Measurements from ENCODE around the gene SAP30L. TPM values are rescaled to one million over a fixed set of nuclear protein-coding genes. Genes with fewer than 3 reads are reported as not detected.

SAP30L gene
- total and polyA plus RNA-seq, 5 experiments from 2014 or later = 20.1 to 47.3 (median 35.6) TPM

DNA sequence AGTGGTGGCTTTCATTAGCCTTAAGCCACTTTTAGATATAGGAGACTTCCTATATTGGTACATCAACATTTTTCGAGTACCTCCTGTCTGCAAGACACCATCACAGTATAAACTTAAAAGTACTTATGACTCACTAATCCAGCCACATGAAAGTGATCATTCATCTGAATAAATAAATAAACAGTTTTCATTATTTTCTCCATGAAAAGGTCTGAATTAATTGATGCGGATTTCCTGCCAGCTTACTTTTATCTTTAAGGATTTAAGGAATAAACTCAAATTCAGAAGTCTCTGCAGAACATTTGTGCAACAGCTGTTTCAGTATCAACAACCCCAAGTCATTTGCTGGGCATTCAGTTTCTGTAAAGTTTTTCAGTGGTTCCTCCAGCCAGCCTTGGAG lies 4.0 kb downstream of the SAP30L start:
- POLR2A ChIA-PET = no interaction called here
- ATAC-seq (no peak), DNase-seq (no peak)
- H3K36me3 Mint-ChIP-seq = peaks cover 0 to 45% (median 17%) of the 10 kb centered on the region in 3 donors
- peaks cover 37 to 55% (median 46%) of the 10 kb centered on the region in 4 donors for H3K4me1 Mint-ChIP-seq
- no peak overlapping the region for H3K27ac Mint-ChIP-seq
- peak overlapping the region in 3 of 10 donors; percentile 11 to 16 (median 14) for H3K4me3 Mint-ChIP-seq
- no peaks in the 10 kb centered on the region for H3K9me3 Mint-ChIP-seq
- H3K27me3 Mint-ChIP-seq = no peaks in the 10 kb centered on the region

DNA sequence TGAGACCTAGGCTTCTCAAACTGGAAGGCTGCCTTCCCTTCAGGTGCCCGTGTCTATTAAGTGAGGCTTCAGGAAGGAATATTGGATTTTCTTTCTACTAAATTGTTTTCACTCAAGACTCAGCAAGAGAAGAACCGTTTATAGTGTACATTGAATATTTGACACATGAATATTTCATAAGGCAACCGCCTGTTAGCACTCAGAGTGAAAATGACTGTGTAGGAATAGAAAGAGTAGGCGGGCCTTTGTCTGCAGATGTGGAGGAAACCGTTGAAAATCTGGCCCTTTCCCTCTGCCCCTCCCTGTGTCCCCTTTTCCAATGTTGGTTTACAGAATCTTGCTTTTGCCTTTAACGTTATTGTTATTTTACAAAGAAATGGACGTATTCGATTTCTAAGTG lies 6.2 kb downstream of the SAP30L start:
- no peaks in the 10 kb centered on the region for H3K9me3 Mint-ChIP-seq
- H3K27me3 Mint-ChIP-seq = no peaks in the 10 kb centered on the region
- DNase-seq (no peak), ATAC-seq (no peak)
- POLR2A ChIA-PET = no interaction called here
- peaks cover 26 to 40% (median 36%) of the 10 kb centered on the region in 4 donors for H3K4me1 Mint-ChIP-seq
- H3K27ac Mint-ChIP-seq = no peak overlapping the region
- no peak overlapping the region for H3K4me3 Mint-ChIP-seq
- H3K36me3 Mint-ChIP-seq = peaks cover 4 to 66% (median 32%) of the 10 kb centered on the region in 3 donors

DNA sequence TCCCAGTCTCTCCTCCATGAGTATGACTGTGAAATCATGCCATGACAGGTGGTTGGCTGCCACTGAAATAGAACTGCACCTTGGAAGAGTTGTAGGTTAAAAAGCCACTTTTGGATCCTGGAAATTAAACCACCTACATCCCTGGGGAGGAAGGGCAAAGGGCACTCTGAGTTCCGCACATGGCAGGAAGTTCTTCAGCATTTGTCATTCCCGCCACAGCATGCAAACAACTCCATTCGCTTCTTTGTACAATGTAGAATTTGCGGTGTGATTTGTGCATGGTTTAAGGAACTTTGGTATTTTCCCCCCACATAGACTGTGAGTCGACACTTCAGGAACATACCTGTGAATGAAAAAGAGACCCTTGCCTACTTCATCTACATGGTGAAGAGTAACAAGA lies 9.8 kb downstream of the SAP30L start:
- Mint-ChIP-seq H3K36me3 (peaks cover 4 to 87% (median 39%) of the 10 kb centered on the region in 3 donors), H3K27ac (peak overlapping the region in 1 of 10 donors; percentile 52), H3K4me3 (no peak overlapping the region), H3K9me3 (no peaks in the 10 kb centered on the region), H3K4me1 (peaks cover under 1 to 10% (median 7%) of the 10 kb centered on the region in 4 donors), H3K27me3 (no peaks in the 10 kb centered on the region)
- no peak for DNase-seq
- ATAC-seq = no peak
- POLR2A ChIA-PET = no interaction called here

DNA sequence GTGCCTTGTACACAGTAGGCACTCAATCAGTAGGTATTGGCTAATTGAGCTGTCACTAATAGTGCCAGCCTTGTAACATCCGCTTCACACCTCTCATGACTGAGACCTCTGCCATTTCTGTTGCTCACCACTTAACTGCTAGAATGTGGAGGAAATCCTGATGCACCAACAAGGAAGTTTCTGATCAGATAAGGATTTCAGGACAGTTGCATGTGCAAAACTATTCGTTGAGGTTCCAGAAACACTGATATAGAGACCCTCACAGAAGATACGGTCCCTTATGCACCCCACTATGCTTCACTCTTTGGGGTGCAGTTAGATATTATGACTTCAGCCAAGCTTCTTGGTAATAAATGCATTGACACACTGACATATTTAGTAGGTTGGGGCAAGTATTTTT lies 10.7 kb downstream of the SAP30L start:
- Mint-ChIP-seq H3K27ac (no peak overlapping the region), H3K36me3 (peaks cover 4 to 83% (median 39%) of the 10 kb centered on the region in 3 donors), H3K4me3 (no peak overlapping the region), H3K4me1 (peaks cover 0 to 7% (median 4%) of the 10 kb centered on the region in 4 donors), H3K27me3 (no peaks in the 10 kb centered on the region), H3K9me3 (no peaks in the 10 kb centered on the region)
- POLR2A ChIA-PET = no interaction called here
- DNase-seq = no peak
- no peak for ATAC-seq

DNA sequence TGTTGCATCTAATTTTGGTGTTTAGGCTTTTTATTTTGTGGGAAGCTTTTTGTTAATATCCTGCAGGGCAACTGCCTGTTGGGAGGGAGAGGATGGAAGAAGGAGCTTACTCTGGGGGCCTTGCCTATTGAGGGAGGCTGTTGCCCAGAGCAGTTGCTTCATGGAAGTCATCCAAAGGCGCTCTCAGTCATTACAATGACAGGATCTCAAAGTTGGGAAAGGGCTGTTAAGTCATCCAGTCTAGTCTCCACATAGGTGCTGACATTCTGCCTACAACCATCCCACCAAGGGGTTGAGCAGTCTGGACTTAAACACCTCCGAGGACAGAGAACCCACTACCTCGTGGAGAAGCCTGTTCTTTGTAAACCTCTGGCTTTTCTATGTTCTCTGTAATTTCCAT lies 13.2 kb downstream of the SAP30L start:
- Mint-ChIP-seq H3K4me1 (peaks cover 0 to 2% (median under 1%) of the 10 kb centered on the region in 4 donors), H3K27ac (no peak overlapping the region), H3K4me3 (no peak overlapping the region), H3K36me3 (peaks cover 4 to 58% (median 31%) of the 10 kb centered on the region in 3 donors), H3K9me3 (no peaks in the 10 kb centered on the region), H3K27me3 (no peaks in the 10 kb centered on the region)
- DNase-seq = no peak
- POLR2A ChIA-PET = no interaction called here
- ATAC-seq = no peak

DNA sequence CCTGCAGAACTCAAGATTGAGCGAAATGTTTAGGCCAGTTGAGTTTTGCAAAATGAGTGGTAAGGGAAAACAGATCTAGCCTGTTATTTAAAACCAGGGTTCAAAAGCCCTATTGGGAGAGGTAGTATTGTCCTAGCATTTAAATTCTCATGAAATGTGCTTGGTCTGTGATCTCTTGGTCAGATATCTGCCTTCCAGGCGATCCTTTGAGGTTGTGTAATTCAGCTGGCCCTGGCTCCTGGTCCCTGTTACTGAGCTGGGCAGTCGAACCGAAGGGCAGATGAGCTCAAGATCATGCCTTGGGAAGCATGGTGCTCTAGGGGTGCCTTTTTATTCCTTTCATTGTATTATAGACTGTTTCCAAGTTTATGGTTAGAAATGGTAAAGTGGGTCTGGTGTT lies 14.4 kb downstream of the SAP30L start:
- POLR2A ChIA-PET = no interaction called here
- Mint-ChIP-seq H3K4me1 (peaks cover 0 to 2% (median under 1%) of the 10 kb centered on the region in 4 donors), H3K27me3 (no peaks in the 10 kb centered on the region), H3K27ac (no peak overlapping the region), H3K36me3 (peaks cover 4 to 46% (median 25%) of the 10 kb centered on the region in 3 donors), H3K4me3 (no peak overlapping the region), H3K9me3 (no peaks in the 10 kb centered on the region)
- DNase-seq (no peak), ATAC-seq (no peak)

DNA sequence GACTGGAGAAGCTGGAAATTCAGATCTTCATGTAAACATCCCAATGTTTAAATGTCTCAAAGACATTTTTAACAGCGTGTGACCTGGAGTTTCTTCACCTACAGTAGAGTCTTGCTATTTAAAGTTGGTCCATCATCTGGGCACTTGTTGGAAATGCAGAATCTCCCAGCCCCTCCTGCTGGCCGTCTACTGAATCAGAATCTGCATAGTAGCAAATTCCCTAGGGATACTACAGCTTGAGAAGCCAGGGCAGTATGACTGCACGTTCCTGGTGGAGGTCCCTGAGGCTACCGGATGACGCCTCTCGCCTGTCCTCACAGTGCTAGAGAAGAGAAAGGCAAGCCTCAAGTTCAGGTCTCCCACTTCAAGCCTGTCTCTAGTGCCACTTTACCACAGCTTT lies 15.7 kb downstream of the SAP30L start:
- Mint-ChIP-seq H3K36me3 (peaks cover 0 to 34% (median 13%) of the 10 kb centered on the region in 3 donors), H3K27me3 (no peaks in the 10 kb centered on the region), H3K9me3 (no peaks in the 10 kb centered on the region), H3K27ac (no peak overlapping the region), H3K4me3 (no peak overlapping the region), H3K4me1 (peaks cover 0 to 2% (median under 1%) of the 10 kb centered on the region in 4 donors)
- ATAC-seq (no peak), DNase-seq (no peak)
- POLR2A ChIA-PET = no interaction called here

DNA sequence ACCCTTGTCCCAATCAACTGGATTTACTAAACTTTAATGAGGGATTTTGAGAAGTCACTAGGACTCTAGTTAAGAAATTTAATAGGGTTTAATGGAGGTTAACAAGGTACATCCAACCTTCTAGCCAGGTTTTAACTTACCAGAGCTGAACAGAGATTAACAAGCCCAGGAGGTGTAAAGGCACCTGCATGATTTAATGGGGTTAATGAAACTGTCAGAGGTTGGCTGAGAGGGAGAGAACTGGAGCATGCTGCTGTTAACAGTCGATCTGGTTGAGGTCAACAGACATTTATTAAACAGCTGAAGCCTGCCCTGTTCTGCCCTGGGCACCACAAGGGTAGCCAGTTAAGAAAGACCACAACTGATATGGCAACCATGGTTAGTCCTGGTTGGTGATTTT lies 18.6 kb downstream of the SAP30L start:
- no peak for ATAC-seq
- H3K9me3 Mint-ChIP-seq = no peaks in the 10 kb centered on the region
- no peak overlapping the region for H3K4me3 Mint-ChIP-seq
- no peak overlapping the region for H3K27ac Mint-ChIP-seq
- peaks cover 0 to 7% (median 3%) of the 10 kb centered on the region in 3 donors for H3K36me3 Mint-ChIP-seq
- DNase-seq = no peak
- POLR2A ChIA-PET = no interaction called here
- H3K27me3 Mint-ChIP-seq = peaks cover 0 to 25% (median 11%) of the 10 kb centered on the region in 5 donors
- H3K4me1 Mint-ChIP-seq = peaks cover 0 to 2% (median under 1%) of the 10 kb centered on the region in 4 donors

DNA sequence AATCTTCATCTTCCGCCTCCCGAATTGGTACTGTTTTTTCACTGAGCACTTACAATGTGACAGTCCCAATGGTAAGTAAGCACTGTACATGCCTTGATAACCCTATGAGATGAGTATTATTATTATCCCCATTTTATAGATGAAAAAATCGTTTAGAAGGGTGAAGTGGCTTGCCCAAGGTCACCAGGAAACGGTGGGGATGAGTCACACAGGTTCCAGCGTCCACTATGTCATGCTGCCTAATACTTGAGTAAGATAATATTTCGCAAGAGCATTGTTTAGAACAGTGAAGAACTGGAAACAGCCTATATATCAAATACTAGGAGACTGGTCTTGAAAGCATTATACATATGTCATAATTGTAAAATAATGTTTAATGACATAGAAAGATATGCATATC lies 19.4 kb downstream of the SAP30L start:
- Mint-ChIP-seq H3K36me3 (peaks cover 0 to 6% (median 3%) of the 10 kb centered on the region in 3 donors), H3K27me3 (peaks cover 4 to 33% (median 15%) of the 10 kb centered on the region in 5 donors), H3K4me1 (peaks cover 0 to 1% (median 0%) of the 10 kb centered on the region in 4 donors), H3K4me3 (no peak overlapping the region), H3K9me3 (no peaks in the 10 kb centered on the region), H3K27ac (no peak overlapping the region)
- POLR2A ChIA-PET = no interaction called here
- DNase-seq = no peak
- ATAC-seq = no peak

DNA sequence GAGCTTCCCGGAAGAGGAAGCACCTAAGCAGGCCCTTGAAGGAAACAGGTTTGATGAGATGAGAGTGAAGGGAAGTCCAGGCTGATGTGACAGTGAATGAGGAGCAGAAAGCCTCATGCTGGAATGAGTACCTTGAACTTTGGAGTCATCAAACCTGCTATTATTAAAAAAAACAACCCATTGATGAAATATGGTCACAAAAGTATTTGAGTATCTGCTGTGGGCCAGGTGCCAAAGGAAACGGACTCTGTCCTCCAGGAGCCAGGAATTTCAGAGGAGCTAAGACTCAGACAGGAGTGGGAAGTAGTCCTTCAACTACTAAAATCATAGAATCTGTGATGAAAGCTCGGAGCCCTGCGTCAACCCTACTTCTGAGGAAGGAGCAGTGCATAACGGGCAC lies 20.4 kb downstream of the SAP30L start:
- POLR2A ChIA-PET = no interaction called here

DNA sequence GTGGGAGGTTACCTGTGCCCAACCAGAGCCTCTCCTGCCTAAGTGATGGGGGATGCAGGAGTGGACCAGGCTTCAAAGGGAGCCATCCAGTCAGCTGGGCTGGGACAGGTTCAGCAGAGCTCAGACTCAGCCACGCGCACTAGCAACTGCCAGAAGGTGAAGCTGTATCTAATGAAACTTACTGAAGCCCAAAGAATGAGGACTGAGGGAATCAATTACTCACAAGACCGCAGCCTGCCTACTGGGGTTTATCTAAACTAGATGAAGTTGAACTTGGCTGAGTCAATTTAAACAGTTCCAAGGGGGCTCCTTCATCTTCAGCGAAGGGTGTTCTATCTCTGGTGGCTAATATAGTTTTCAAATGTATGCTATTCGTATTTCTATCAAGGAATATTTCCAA lies 20.9 kb downstream of the SAP30L start:
- Mint-ChIP-seq H3K9me3 (no peaks in the 10 kb centered on the region), H3K27me3 (peaks cover 15 to 48% (median 30%) of the 10 kb centered on the region in 5 donors), H3K4me3 (no peak overlapping the region), H3K27ac (no peak overlapping the region), H3K4me1 (peaks cover 0 to 13% (median 7%) of the 10 kb centered on the region in 4 donors), H3K36me3 (peaks cover 0 to 3% (median 0%) of the 10 kb centered on the region in 3 donors)
- POLR2A ChIA-PET = no interaction called here
- DNase-seq = no peak
- ATAC-seq = no peak

More for the DNA sequence above, 20.4 kb downstream of the SAP30L start:
- peaks cover 0 to 8% (median 6%) of the 10 kb centered on the region in 4 donors for H3K4me1 Mint-ChIP-seq
- H3K9me3 Mint-ChIP-seq = no peaks in the 10 kb centered on the region
- no peak overlapping the region for H3K4me3 Mint-ChIP-seq
- no peak for ATAC-seq
- H3K36me3 Mint-ChIP-seq = peaks cover 0 to 3% (median 0%) of the 10 kb centered on the region in 3 donors
- DNase-seq = no peak
- H3K27me3 Mint-ChIP-seq = peaks cover 12 to 43% (median 25%) of the 10 kb centered on the region in 5 donors
- no peak overlapping the region for H3K27ac Mint-ChIP-seq

DNA sequence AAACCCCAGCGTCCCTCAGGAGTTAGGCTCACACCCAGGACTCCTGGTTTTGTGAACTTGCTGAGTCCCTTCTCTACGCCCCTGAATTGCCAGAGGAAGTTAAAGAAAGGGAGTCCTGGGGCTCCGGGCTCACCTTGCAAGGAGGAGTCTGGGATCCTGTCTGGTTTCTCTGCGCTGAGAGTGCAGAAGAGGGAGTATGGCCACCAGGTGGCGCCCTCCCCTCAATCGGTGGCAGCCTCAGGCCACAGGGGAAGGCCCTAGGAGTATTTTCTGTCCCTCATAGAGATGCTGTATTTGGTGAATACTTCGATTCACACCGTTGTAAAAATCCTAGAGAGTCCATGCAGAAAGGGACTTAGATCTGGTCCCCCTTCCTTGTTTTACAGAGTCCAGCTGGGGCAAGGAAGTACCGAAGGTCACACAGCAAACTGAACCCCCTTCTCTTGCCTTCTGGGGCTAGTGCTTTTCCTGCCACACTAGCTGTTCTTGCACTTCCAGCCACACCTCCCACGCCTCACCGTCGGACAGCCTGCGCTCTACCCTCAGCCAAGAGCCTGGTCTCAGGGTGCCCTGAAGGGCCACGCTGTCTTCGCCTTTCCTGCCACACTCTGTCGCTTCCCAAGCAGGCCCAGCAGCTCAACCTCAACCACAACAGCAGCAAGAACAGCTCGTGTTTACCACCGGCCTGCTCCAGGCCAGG lies 22.0 kb downstream of the SAP30L start:
- Mint-ChIP-seq H3K4me1 (peaks cover 0 to 16% (median 8%) of the 10 kb centered on the region in 4 donors), H3K27ac (no peak overlapping the region)
- ATAC-seq = peak; percentile 87 to 92

DNA sequence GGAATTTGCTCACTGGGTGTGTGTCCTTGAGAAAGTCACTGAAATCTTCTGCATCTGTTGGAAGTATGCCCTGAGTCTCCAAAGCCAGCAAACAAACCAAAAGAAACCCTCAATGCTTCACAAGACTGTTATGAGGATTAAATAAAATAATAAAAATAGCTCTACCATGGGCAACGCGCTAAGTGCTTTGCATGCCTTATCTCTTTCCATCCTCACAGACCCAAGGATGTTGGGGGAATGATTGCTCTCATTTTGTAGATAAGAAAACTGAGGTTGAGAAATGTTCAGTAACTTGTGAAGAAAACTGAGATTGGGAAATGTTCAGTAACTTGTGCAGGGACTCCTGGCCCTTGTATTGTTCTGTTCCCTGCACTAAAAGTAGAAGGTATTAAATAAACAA lies 24.3 kb downstream of the SAP30L start:
- Mint-ChIP-seq H3K4me1 (peaks cover 17 to 39% (median 30%) of the 10 kb centered on the region in 4 donors), H3K27ac (no peak overlapping the region), H3K9me3 (no peaks in the 10 kb centered on the region), H3K4me3 (no peak overlapping the region), H3K27me3 (peaks cover 40 to 78% (median 62%) of the 10 kb centered on the region in 5 donors), H3K36me3 (peaks cover 0 to 4% (median 0%) of the 10 kb centered on the region in 3 donors)
- DNase-seq (no peak), ATAC-seq (no peak)
- POLR2A ChIA-PET = no interaction called here

More for the DNA sequence above, 22.0 kb downstream of the SAP30L start:
- POLR2A ChIA-PET = no interaction called here
- H3K4me3 Mint-ChIP-seq = no peak overlapping the region
- peaks cover 0 to 3% (median 0%) of the 10 kb centered on the region in 3 donors for H3K36me3 Mint-ChIP-seq
- DNase-seq = peak; percentile 37 to 79 (median 66)
- no peaks in the 10 kb centered on the region for H3K9me3 Mint-ChIP-seq
- peaks cover 18 to 54% (median 41%) of the 10 kb centered on the region in 5 donors for H3K27me3 Mint-ChIP-seq

All from naive thymus-derived CD8-positive, alpha-beta T cell (primary cell).